ENCODE data around the gene MAPKAPK3. TPM values are rescaled to one million over a fixed set of nuclear protein-coding genes. Genes with fewer than 3 reads are reported as not detected.

The MAPKAPK3 gene
- polyA plus RNA-seq, 4 donors = 22.1 to 58.2 (median 53.8) TPM

GRCh38 chr3:50586763-50587070, 30.2 kb upstream of the MAPKAPK3 start:
- DNase-seq (ENCODE audit: low read depth in 4 of 4, low spot score in 3 of 4) = no peak

GRCh38 chr3:50587373-50587772, 29.6 kb upstream of the MAPKAPK3 start:
- DNase-seq (ENCODE audit: low read depth in 4 of 4, low spot score in 3 of 4) = no peak

- no peak for DNase-seq (ENCODE audit: low read depth in 4 of 4, low spot score in 3 of 4)
Observed at GRCh38 chr3:50587806-50588758, 28.9 kb upstream of the MAPKAPK3 start.

- DNase-seq (ENCODE audit: low read depth in 4 of 4, low spot score in 3 of 4) = no peak
Observed at GRCh38 chr3:50588759-50589433, 28.1 kb upstream of the MAPKAPK3 start.

- DNase-seq (ENCODE audit: low read depth in 4 of 4, low spot score in 3 of 4) = no peak
Observed at GRCh38 chr3:50591196-50591741, 25.7 kb upstream of the MAPKAPK3 start.

GRCh38 chr3:50592568-50592967, 24.4 kb upstream of the MAPKAPK3 start:
- no peak for DNase-seq (ENCODE audit: low read depth in 4 of 4, low spot score in 3 of 4)

GRCh38 chr3:50594253-50594785, 22.6 kb upstream of the MAPKAPK3 start:
- DNase-seq (ENCODE audit: low read depth in 4 of 4, low spot score in 3 of 4) = no peak

GRCh38 chr3:50599115-50599715, 17.7 kb upstream of the MAPKAPK3 start:
- DNase-seq (ENCODE audit: low read depth in 4 of 4, low spot score in 3 of 4) = no peak

GRCh38 chr3:50599716-50600118, 17.2 kb upstream of the MAPKAPK3 start:
- no peak for DNase-seq (ENCODE audit: low read depth in 4 of 4, low spot score in 3 of 4)

- DNase-seq (ENCODE audit: low read depth in 4 of 4, low spot score in 3 of 4) = no peak
Observed at GRCh38 chr3:50600141-50600753, 16.7 kb upstream of the MAPKAPK3 start.

GRCh38 chr3:50600841-50601591, 15.9 kb upstream of the MAPKAPK3 start:
- peak; percentile 81 to 91 (median 89) for DNase-seq (ENCODE audit: low read depth in 4 of 4, low spot score in 3 of 4)

GRCh38 chr3:50602595-50603191, 14.3 kb upstream of the MAPKAPK3 start:
- DNase-seq (ENCODE audit: low read depth in 4 of 4, low spot score in 3 of 4) = no peak

GRCh38 chr3:50603261-50604109, 13.5 kb upstream of the MAPKAPK3 start:
- DNase-seq (ENCODE audit: low read depth in 4 of 4, low spot score in 3 of 4) = no peak

- no peak for DNase-seq (ENCODE audit: low read depth in 4 of 4, low spot score in 3 of 4)
Observed at GRCh38 chr3:50604110-50604621, 12.8 kb upstream of the MAPKAPK3 start.

- DNase-seq (ENCODE audit: low read depth in 4 of 4, low spot score in 3 of 4) = no peak
Observed at GRCh38 chr3:50604628-50605588, 12.0 kb upstream of the MAPKAPK3 start.

- DNase-seq (ENCODE audit: low read depth in 4 of 4, low spot score in 3 of 4) = no peak
Observed at GRCh38 chr3:50605901-50606326, 11.0 kb upstream of the MAPKAPK3 start.

- no peak for DNase-seq (ENCODE audit: low read depth in 4 of 4, low spot score in 3 of 4)
Observed at GRCh38 chr3:50606596-50606995, 10.4 kb upstream of the MAPKAPK3 start.
